Gastroesophageal sphincter (tissue), 4 donors: ENCODE results near the gene INSR. TPM values are rescaled to one million over a fixed set of nuclear protein-coding genes. Genes with fewer than 3 reads are reported as not detected.
"Not testable (repeated sequence)": the region's sequence is repeated elsewhere in the genome, so short reads cannot be mapped to it uniquely, and the experiment has no call there.

Source experiments
- ATAC-seq: fragments of 150-250 bp; one replicate; pipeline ENCODE4 v1.9.1; 2016; ENCODE audit warnings: mild to moderate bottlenecking, moderate library complexity
- H3K27ac ChIP-seq, 4 donors: fragments of 200-600 bp; sonication (generic) in 3 of 4; 1 replicate in 3 of 4; 2 replicates in 1 of 4; pipeline ENCODE4 v1.5.1; 2016 to 2019
- H3K27me3 ChIP-seq: fragments of 200-600 bp; sonication (generic); one replicate; pipeline ENCODE4 v1.5.1; 2019
- H3K36me3 ChIP-seq, 2 donors: fragments of 200-600 bp; sonication (generic); one replicate each; pipeline ENCODE4 v1.5.1; 2019; ENCODE audit warnings: control low read depth in 1 of 2
- H3K4me1 ChIP-seq, 3 donors: fragments of 200-600 bp; sonication (generic); 1 replicate in 2 of 3; 2 replicates in 1 of 3; pipeline ENCODE4 v1.5.1; 2016 to 2019; ENCODE audit warnings: control low read depth in 2 of 3
- H3K4me3 ChIP-seq, 2 donors: fragments of 200-600 bp; sonication (generic); one replicate each; pipeline ENCODE4 v1.5.1; 2019; ENCODE audit warnings: mild to moderate bottlenecking in 1 of 2, moderate library complexity in 1 of 2
- H3K9me3 ChIP-seq, 3 donors: fragments of 200-600 bp; sonication (generic); one replicate each; pipeline ENCODE4 v1.5.1; 2017 to 2019; ENCODE audit warnings: control low read depth in 2 of 3
- CTCF ChIP-seq, 4 experiments: fragments of 200-600 bp in 2 of 4; fragments of 450-650 bp in 2 of 4; sonication (generic) in 1 of 4; IDR thresholded peaks; one replicate each; pipeline ENCODE4 v1.5.1; 2017 to 2019; ENCODE audit warnings: antibody characterized with exemption in 4 of 4, mild to moderate bottlenecking in 2 of 4, moderate library complexity in 2 of 4
- EP300 ChIP-seq: sonication (generic); formaldehyde crosslinking; IDR thresholded peaks from one replicate; pipeline ENCODE4 v1.6.1; 2017; ENCODE audit warnings: antibody characterized with exemption, mild to moderate bottlenecking
- POLR2A ChIP-seq, 2 donors: fragments of 450-650 bp; IDR thresholded peaks; one replicate each; pipeline ENCODE4 v1.6.1; 2017; ENCODE audit warnings: antibody characterized with exemption in 2 of 2, mild to moderate bottlenecking in 2 of 2, moderate library complexity in 1 of 2
- POLR2AphosphoS5 ChIP-seq: sonication (generic); formaldehyde crosslinking; IDR thresholded peaks from one replicate; pipeline ENCODE4 v1.6.1; 2017; ENCODE audit warnings: antibody characterized with exemption
- whole genome bisulfite sequencing, 2 donors: methylation state at CpG; one replicate each; pipeline ENCODE4 v1.1.5; 2018; ENCODE audit warnings: low coverage in 1 of 2; 5-methylcytosine and 5-hydroxymethylcytosine counted together
- total RNA-seq, 4 donors: library from RNA; depleted of rRNA; stranded (reverse); fragments of >200 nt; gene quantifications; one replicate each; pipeline ENCODE4 v1.1.0, GENCODE V29; 2016

The INSR gene
- total RNA-seq, 4 donors from 2014 or later = 67.6 to 95.6 (median 81.2) TPM

- Histone ChIP-seq H3K27ac (peak overlapping the region in 1 of 4 donors; percentile 54), H3K9me3 (no peaks in the 10 kb centered on the region), H3K36me3 (no peaks in the 10 kb centered on the region), H3K27me3 (no peaks in the 10 kb centered on the region), H3K4me3 (no peak overlapping the region), H3K4me1 (peaks cover 0 to 26% (median 4%) of the 10 kb centered on the region in 3 donors)
- TF ChIP-seq CTCF (IDR thresholded peaks at IDR 0.05) (no peak), POLR2A (IDR thresholded peaks at IDR 0.05) (no peak), POLR2AphosphoS5 (no peak), EP300 (no peak)
- WGBS, 2 donors = 50 to 56% methylated on average over 1 to 5 of the region's 9 CpGs
- peak; percentile 64 for ATAC-seq
Measured at GRCh38 chr19:7230826-7231225, 63.4 kb downstream of the INSR start.

GRCh38 chr19:7229735-7230134 is 64.5 kb downstream of the INSR start:
- TF ChIP-seq CTCF (IDR thresholded peaks at IDR 0.05) (no peak), POLR2A (IDR thresholded peaks at IDR 0.05) (no peak), POLR2AphosphoS5 (no peak), EP300 (no peak)
- ATAC-seq = no peak
- Histone ChIP-seq H3K4me3 (no peak overlapping the region), H3K9me3 (no peaks in the 10 kb centered on the region), H3K27me3 (no peaks in the 10 kb centered on the region), H3K36me3 (no peaks in the 10 kb centered on the region), H3K4me1 (peaks cover 0 to 30% (median 4%) of the 10 kb centered on the region in 3 donors), H3K27ac (peak overlapping the region in 2 of 4 donors; percentile 14 to 54)
- 87% methylated on average over 3 of the region's 5 CpGs; no CpG with 5 or more reads in 1 of the 2 donors for WGBS, 2 donors

- H3K27ac ChIP-seq = no peak overlapping the region
- TF ChIP-seq POLR2AphosphoS5 = no peak
- no peak for TF ChIP-seq POLR2A (IDR thresholded peaks at IDR 0.05)
- TF ChIP-seq EP300 = no peak
- no peak for TF ChIP-seq CTCF (IDR thresholded peaks at IDR 0.05)
- 67 to 68% methylated on average over 1 of the region's 1 CpG for WGBS, 2 donors
- peaks cover 0 to 37% (median 4%) of the 10 kb centered on the region in 3 donors for H3K4me1 ChIP-seq
- ATAC-seq = no peak
- H3K36me3 ChIP-seq = no peaks in the 10 kb centered on the region
- no peak overlapping the region for H3K4me3 ChIP-seq
- no peaks in the 10 kb centered on the region for H3K27me3 ChIP-seq
- H3K9me3 ChIP-seq = no peaks in the 10 kb centered on the region
Measured at GRCh38 chr19:7228935-7229541, 65.2 kb downstream of the INSR start.

- Histone ChIP-seq H3K36me3 (no peaks in the 10 kb centered on the region), H3K4me3 (no peak overlapping the region), H3K9me3 (no peaks in the 10 kb centered on the region), H3K27me3 (no peaks in the 10 kb centered on the region), H3K27ac (peak overlapping the region in 2 of 4 donors; percentile 31 to 79), H3K4me1 (peaks cover 0 to 48% (median 4%) of the 10 kb centered on the region in 3 donors)
- ATAC-seq = no peak
- WGBS, 2 donors = 88% methylated on average over 4 to 5 of the region's 6 CpGs
- no peak for TF ChIP-seq POLR2A (IDR thresholded peaks at IDR 0.05)
- TF ChIP-seq POLR2AphosphoS5 = no peak
- TF ChIP-seq EP300 = no peak
Measured at GRCh38 chr19:7227735-7228134, 66.5 kb downstream of the INSR start.

GRCh38 chr19:7227149-7227548 is 67.1 kb downstream of the INSR start:
- H3K27ac ChIP-seq = peak overlapping the region in 3 of 4 donors; percentile 31 to 79 (median 78)
- H3K4me3 ChIP-seq, ATAC-seq, H3K27me3 ChIP-seq, H3K36me3 ChIP-seq, H3K9me3 ChIP-seq: not testable (repeated sequence)
- peaks cover 0 to 54% (median 4%) of the 10 kb centered on the region in 3 donors for H3K4me1 ChIP-seq
- 65 to 91% methylated on average over 2 to 5 of the region's 5 CpGs for WGBS, 2 donors

- Histone ChIP-seq H3K9me3 (no peaks in the 10 kb centered on the region), H3K36me3 (no peaks in the 10 kb centered on the region), H3K27me3 (no peaks in the 10 kb centered on the region), H3K27ac (peak overlapping the region in 3 of 4 donors; percentile 29 to 79 (median 78)), H3K4me3 (no peak overlapping the region), H3K4me1 (peaks cover 0 to 57% (median 4%) of the 10 kb centered on the region in 3 donors)
- TF ChIP-seq POLR2A (IDR thresholded peaks at IDR 0.05) (no peak), POLR2AphosphoS5 (peak; percentile 52), EP300 (no peak)
- ATAC-seq = no peak
Measured at GRCh38 chr19:7226739-7227138, 67.5 kb downstream of the INSR start.
